ENCODE measurements around the gene COPS3.

The COPS3 gene

DNA sequence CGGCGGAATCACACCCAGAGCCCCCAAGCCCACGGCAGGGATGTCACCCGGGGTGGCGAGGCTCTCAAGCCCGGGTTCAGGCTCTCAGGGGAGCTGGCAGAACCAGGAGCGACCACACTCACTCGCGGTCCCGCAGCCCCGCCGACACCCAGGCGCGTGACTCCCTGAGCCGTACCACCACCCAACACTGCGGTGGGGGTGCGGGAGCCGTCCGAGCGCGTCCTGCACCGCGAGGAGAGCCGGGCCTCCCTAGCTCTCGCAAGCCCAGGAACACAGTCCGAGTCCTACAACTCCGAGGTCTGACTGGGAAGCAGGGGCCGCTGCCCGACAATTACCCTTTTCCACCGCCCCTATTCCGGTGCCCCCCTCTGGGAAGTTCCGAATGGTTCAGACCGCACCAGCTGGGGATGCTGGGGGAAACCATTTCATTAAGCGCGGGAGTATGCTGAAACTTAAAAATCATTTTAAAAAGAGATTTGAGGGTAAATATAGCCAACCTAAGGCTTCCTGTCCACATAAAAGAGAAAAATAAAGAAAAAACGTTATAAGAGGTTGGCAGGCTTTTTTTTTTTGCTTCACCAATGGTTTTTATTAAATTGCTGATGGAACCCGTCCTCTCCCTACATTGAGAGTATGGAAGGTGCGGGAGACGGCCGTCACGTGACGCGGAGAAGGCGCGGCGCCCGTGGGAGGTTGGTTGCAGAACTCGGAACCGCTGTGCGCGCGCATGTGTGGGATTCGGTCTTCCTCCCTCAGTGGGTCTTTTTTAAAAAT, 43.8 kb downstream of the COPS3 start, which contains the start of gene FLCN:
TSS of gene FLCN (minus strand) at position 143 of the 774 bp plus-strand sequence. CDS start 9,031 bp downstream, outside the sequence.
- peak; percentile 82 for FAIRE-seq

DNA sequence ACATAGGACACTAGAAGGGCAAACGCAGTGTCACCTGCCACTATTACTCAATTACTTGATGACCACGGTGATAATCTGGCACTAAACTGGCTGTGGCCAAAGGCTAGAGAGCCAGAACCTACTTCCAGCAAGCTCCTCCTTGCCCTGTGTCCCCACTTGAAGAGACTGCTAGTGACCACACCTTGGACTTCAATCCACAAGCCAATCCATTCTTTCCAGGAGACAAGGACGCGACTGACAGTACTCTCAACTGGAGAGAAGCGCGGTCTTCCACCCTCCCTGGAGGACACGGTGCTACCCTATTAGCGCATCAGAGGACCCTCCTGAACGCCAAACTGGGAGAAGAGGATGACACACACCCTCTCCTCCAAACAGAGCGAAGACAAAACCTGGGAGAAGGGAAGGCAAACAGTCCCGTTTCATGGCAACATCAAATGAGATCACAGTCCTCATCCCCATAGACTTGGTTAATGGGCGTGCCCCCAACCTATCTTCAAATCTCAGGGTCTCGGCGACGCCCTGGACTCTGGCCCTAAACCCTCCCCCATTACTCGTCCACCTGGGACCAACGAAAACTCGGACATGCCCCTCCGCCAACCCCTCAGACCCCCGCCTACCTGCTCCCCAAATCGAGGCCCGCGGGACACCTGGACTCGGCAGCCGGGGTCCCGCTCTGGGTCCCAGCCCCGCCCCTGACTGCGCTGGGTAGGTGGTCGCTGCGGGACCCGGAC, 44.6 kb downstream of the COPS3 start:
- no peak for FAIRE-seq

GRCh38 chr17:17235212-17236174, 45.6 kb downstream of the COPS3 start:
- FAIRE-seq: no peak

DNA sequence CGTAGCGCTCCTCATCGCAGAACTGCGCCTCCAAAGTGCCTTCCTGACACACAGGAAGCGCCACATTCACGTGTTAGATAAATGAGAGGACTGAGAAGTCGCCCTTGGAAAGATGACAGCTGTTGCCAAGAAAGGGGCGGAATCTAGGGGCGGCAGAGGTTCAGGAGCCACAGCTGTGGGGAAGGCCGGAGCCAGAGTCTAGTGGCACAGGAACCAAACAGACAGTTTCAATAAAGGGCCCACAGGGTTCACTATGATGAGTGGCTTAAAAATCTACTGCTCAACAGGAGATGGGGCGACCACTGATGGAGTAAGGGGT, 48.8 kb downstream of the COPS3 start:
- no peak for FAIRE-seq

DNA sequence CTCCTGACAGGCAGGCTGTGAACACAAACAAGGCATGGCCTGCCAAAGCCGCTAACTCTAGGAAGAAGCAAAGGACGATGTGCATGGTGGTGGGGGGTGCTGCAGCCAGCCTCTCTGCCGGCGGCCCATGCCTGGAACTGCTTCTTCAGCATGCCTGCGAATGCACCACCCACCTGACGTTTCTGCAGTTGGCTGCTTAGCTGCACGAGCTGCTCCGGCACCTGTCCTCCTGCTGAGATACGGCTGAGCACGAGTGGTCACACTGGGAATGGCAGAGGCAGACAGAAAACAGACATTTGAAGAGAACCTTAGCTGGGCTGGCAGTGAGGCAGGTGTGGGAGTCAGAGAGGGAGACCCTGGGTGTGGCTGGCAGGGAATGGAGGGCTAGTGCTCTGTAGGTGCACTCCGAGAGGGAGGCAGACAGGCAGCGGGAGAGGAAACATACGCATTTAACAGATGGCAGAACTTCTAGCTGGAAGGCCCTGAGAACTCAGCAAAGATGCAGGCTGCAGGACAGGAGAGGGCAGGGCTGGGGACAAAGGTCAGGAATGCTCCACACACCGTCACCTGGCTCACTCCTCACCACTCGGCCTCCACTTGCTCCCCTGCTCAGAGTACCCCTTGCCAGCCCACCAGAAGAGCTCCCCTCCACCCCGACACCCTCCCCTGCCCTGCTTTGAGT, 49.3 kb downstream of the COPS3 start:
- no peak for FAIRE-seq

GRCh38 chr17:17229416-17230384, 51.3 kb downstream of the COPS3 start:
- no peak for FAIRE-seq

- FAIRE-seq: no peak
Observed at GRCh38 chr17:17228521-17229279, 52.3 kb downstream of the COPS3 start.

- no peak for FAIRE-seq
Observed at GRCh38 chr17:17227608-17228520, 53.2 kb downstream of the COPS3 start.

DNA sequence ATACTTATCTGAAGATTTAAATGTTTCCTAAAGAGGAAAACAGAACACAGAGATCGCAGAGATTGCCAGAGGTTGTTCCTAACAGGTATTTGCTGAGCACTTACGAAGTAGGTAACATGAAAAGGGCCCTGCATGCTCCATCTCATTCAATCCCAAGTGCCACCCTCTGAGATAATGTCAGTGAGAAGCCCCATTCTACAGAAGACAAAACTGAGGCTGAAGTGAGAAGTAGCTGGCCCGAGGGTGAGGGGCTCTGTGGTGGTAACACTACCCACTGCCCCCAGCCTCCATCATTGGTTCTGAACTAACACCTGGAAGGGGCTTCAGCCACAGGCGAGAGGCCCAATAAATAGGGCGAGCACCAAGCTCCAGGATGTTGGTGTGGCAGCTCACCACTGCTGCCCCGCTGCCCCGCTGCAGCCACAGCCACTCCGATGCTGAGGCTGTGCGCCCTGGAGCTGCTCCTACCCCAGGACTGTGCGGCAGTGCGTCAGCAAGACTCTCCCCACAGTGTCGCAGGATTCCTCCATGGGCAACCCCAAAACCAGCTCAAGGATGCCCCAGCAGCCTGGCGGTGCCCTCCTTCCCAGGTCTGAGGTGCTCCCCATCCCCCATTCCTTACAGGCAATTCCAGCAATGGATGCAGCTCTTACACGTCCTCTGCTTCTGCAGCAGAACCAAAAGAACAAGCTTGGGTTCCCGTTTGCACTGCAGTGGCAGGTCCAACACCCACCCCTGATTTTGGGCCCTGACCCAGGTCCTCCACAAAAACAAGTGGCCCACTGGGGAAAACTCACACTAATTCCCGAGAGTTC, 54.4 kb downstream of the COPS3 start:
- FAIRE-seq: no peak

GRCh38 chr17:17225901-17226300, 55.1 kb downstream of the COPS3 start:
- FAIRE-seq: no peak

DNA sequence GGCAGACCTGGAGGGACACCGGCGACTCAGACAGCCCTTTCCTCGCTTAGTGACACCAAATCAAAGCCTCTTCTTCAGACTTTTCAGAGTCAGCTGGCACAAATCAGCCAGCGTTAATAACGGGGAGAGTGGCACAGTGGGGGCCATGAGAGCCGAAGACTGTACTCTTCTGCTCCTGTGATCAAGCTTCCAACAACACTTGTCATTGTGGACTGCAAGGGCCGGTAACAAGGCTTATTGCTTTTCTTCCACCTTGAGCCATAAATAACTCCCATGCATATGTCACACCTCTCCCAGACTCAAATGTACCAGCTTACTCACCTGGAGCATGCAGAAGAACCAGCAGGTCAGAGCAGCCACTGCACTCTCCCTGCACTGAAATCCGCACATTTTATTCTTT, 56.9 kb downstream of the COPS3 start:
- no peak for FAIRE-seq

GRCh38 chr17:17223736-17224135, 57.3 kb downstream of the COPS3 start:
- no peak for FAIRE-seq

GRCh38 chr17:17221329-17221728, 59.7 kb downstream of the COPS3 start:
- no peak for FAIRE-seq

- no peak for FAIRE-seq
Observed at GRCh38 chr17:17220529-17220928, 60.5 kb downstream of the COPS3 start.

- FAIRE-seq: no peak
Observed at GRCh38 chr17:17217995-17218394, 63.1 kb downstream of the COPS3 start.

GRCh38 chr17:17216776-17217175, 64.3 kb downstream of the COPS3 start:
- no peak for FAIRE-seq

- FAIRE-seq: no peak
Observed at GRCh38 chr17:17216236-17216635, 64.8 kb downstream of the COPS3 start.

DNA sequence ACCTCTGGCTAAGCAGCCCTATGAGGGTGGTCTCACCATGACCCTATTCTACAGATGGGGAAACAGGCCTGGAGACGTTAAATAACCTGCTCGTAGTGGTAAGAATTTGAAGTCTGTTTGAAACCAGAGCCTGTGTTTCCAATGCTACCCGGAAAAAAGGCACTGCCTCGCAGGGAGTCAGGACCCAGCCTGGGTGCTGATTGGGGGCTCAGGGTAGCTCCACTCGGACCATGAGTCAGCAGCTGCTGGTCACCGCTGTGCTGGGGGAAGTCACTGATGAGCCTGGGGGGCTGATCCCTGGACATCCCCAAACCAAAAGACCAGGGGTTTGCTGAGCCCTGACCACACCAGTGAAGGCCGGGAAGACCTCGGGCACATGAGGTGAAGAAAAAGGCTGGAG, 65.5 kb downstream of the COPS3 start:
- FAIRE-seq: no peak
